H1 (cell line): Measurements from ENCODE around the gene ARPC4. TPM values are rescaled to one million over a fixed set of nuclear protein-coding genes. Genes with fewer than 3 reads are reported as not detected.

ENCODE experiments used
- CTCF ChIA-PET: fragments of 300-600 bp; sonication (Branson Sonifier 250); formaldehyde crosslinking; loops from one replicate; lab custom pipeline; 2021; ENCODE audit not compliant: partially characterized antibody; lab: Charles Lee
- POLR2A ChIA-PET: fragments of 300-600 bp; sonication (Branson Sonifier 250); formaldehyde crosslinking; loops from one replicate; lab custom pipeline; 2021; ENCODE audit warnings: inconsistent platforms; ENCODE audit not compliant: partially characterized antibody; lab: Charles Lee
- DNase-seq, 2 experiments: peaks; one replicate each; pipeline versions ENCODE4 v3.0.0 to v3.0.0-alpha.2; 2010 to 2022; ENCODE audit warnings: low spot score in 2 of 2, low read depth in 1 of 2, mixed read lengths in 1 of 2
- FAIRE-seq: peaks from 2 replicates; lab custom pipeline; 2011; peaks lifted over from hg19 to GRCh38; lab: Jason Lieb, UNC
- H2AFZ ChIP-seq: 2 replicates; pipeline ENCODE4 v1.8.1; 2012; ENCODE audit warnings: low read length, inconsistent platforms
- H2AK5ac ChIP-seq: 2 replicates; pipeline ENCODE4 v1.6.1; 2013; ENCODE audit warnings: low read depth, low read length
- H2BK120ac ChIP-seq: replicated peaks from 2 replicates; pipeline ENCODE3; 2013; ENCODE audit warnings: low read depth, low read length, inconsistent platforms
- H2BK12ac ChIP-seq: 2 replicates; pipeline ENCODE4 v1.6.1; 2013; ENCODE audit warnings: low read depth, low read length
- H2BK15ac ChIP-seq: 2 replicates; pipeline ENCODE4 v1.6.1; 2013; ENCODE audit warnings: low read length
- H2BK20ac ChIP-seq: 2 replicates; pipeline ENCODE4 v1.6.1; 2013; ENCODE audit warnings: low read length
- H2BK5ac ChIP-seq: 2 replicates; pipeline ENCODE4 v1.6.1; 2013; ENCODE audit warnings: low read depth, low read length
- H3K14ac ChIP-seq: 2 replicates; pipeline ENCODE4 v1.6.1; 2013; ENCODE audit warnings: inconsistent platforms; ENCODE audit not compliant: insufficient read length
- H3K18ac ChIP-seq: 2 replicates; pipeline ENCODE4 v1.6.1; 2013; ENCODE audit warnings: low read length; ENCODE audit errors: extremely low read depth
- H3K23ac ChIP-seq: 2 replicates; pipeline ENCODE4 v1.6.1; 2013; ENCODE audit warnings: inconsistent platforms; ENCODE audit not compliant: insufficient read length
- H3K23me2 ChIP-seq: 2 replicates; pipeline ENCODE4 v1.6.1; 2013; ENCODE audit warnings: low read depth, low read length
- H3K27ac ChIP-seq: 2 replicates; pipeline ENCODE4 v1.6.1; 2011; ENCODE audit warnings: low read depth, low read length, inconsistent platforms
- H3K27me3 ChIP-seq, 4 experiments: replicated peaks in 1 of 4; 1 replicate in 1 of 4; 2 replicates in 3 of 4; pipeline versions ENCODE4 v1.6.1 to v1.8.1; 2011 to 2013; ENCODE audit warnings: low read length in 3 of 4, mild to moderate bottlenecking in 3 of 4, inconsistent platforms in 2 of 4, mixed read lengths in 2 of 4, moderate library complexity in 1 of 4; ENCODE audit not compliant: control insufficient read depth in 3 of 4, insufficient read depth in 3 of 4; ENCODE audit errors: extremely low read depth in 1 of 4
- H3K36me3 ChIP-seq, 4 experiments: 2 replicates each; pipeline versions ENCODE4 v1.6.1 to v1.8.1; 2011 to 2013; ENCODE audit warnings: mild to moderate bottlenecking in 4 of 4, low read length in 3 of 4, moderate library complexity in 2 of 4, control low read depth in 1 of 4, inconsistent platforms in 1 of 4; ENCODE audit not compliant: insufficient read depth in 4 of 4, control insufficient read depth in 2 of 4
- H3K4ac ChIP-seq: replicated peaks from 2 replicates; pipeline ENCODE3; 2013; ENCODE audit warnings: low read length, low read depth, mixed read lengths, inconsistent platforms; ENCODE audit not compliant: insufficient read length
- H3K4me1 ChIP-seq, 4 experiments: replicated peaks in 1 of 4; 1 replicate in 1 of 4; 2 replicates in 3 of 4; pipeline versions ENCODE4 v1.6.1 to v1.8.1; 2011 to 2013; ENCODE audit warnings: low read length in 3 of 4, inconsistent platforms in 2 of 4, mixed read lengths in 1 of 4; ENCODE audit not compliant: insufficient read depth in 4 of 4, control insufficient read depth in 3 of 4
- H3K4me2 ChIP-seq, 2 experiments: 2 replicates each; pipeline versions ENCODE4 v1.6.1 to v1.8.1; 2011 to 2013; ENCODE audit warnings: low read depth in 2 of 2, low read length in 2 of 2, control low read depth in 1 of 2, inconsistent platforms in 1 of 2, mild to moderate bottlenecking in 1 of 2; ENCODE audit not compliant: insufficient read depth in 1 of 2
- H3K4me3 ChIP-seq, 4 experiments: fragments of 200-600, 300-600 bp in 1 of 4; sonication (generic), shearing (Covaris generic), sonication (Bioruptor Twin) in 1 of 4; 2 replicates each; pipeline versions ENCODE4 v1.5.1 to v1.8.1; 2011 to 2016; ENCODE audit warnings: low read length in 4 of 4, low read depth in 3 of 4, control low read depth in 2 of 4, inconsistent platforms in 2 of 4, mild to moderate bottlenecking in 2 of 4, mixed read lengths in 1 of 4, moderate library complexity in 1 of 4; ENCODE audit not compliant: insufficient read depth in 2 of 4; ENCODE audit errors: extremely low read depth in 1 of 4
- H3K56ac ChIP-seq: replicated peaks from 2 replicates; pipeline ENCODE3; 2013; ENCODE audit warnings: low read depth, mild to moderate bottlenecking, mixed read lengths, low read length, inconsistent platforms; ENCODE audit not compliant: insufficient read length
- H3K79me1 ChIP-seq: 2 replicates; pipeline ENCODE4 v1.6.1; 2013; ENCODE audit warnings: low read depth, low read length, control low read depth
- H3K79me2 ChIP-seq, 2 experiments: 2 replicates each; pipeline versions ENCODE4 v1.6.1 to v1.8.1; 2012 to 2013; ENCODE audit warnings: low read length in 2 of 2, mild to moderate bottlenecking in 2 of 2, inconsistent platforms in 1 of 2; ENCODE audit not compliant: insufficient read depth in 2 of 2, control insufficient read depth in 1 of 2
- H3K9ac ChIP-seq, 4 experiments: replicated peaks in 1 of 4; 1 replicate in 1 of 4; 2 replicates in 3 of 4; pipeline versions ENCODE4 v1.6.1 to v1.8.1; 2011 to 2013; ENCODE audit warnings: low read depth in 3 of 4, low read length in 3 of 4, control low read depth in 2 of 4, mild to moderate bottlenecking in 2 of 4, moderate library complexity in 2 of 4, inconsistent platforms in 1 of 4; ENCODE audit errors: extremely low read depth in 1 of 4
- H3K9me3 ChIP-seq, 2 experiments: 2 replicates each; pipeline versions ENCODE4 v1.6.1 to v1.8.1; 2012 to 2013; ENCODE audit warnings: mild to moderate bottlenecking in 2 of 2, moderate library complexity in 2 of 2, control low read depth in 1 of 2, inconsistent platforms in 1 of 2, low read depth in 1 of 2, low read length in 1 of 2, mixed read lengths in 1 of 2; ENCODE audit not compliant: insufficient read depth in 2 of 2
- H4K20me1 ChIP-seq, 2 experiments: replicated peaks in 1 of 2; 2 replicates each; pipeline versions ENCODE3 to v1.8.1; 2011 to 2013; ENCODE audit warnings: inconsistent platforms in 2 of 2, low read length in 2 of 2, mild to moderate bottlenecking in 1 of 2; ENCODE audit not compliant: insufficient read depth in 2 of 2, control insufficient read depth in 1 of 2
- H4K5ac ChIP-seq: 2 replicates; pipeline ENCODE4 v1.6.1; 2013; ENCODE audit warnings: low read length, low read depth, mixed read lengths, inconsistent platforms; ENCODE audit not compliant: insufficient read length
- H4K8ac ChIP-seq: 2 replicates; pipeline ENCODE4 v1.8.0; 2013; ENCODE audit warnings: mild to moderate bottlenecking, moderate library complexity, low read length, inconsistent platforms; ENCODE audit not compliant: insufficient read depth; ENCODE audit errors: extremely low read depth
- H4K91ac ChIP-seq: replicated peaks from 2 replicates; pipeline ENCODE3; 2013; ENCODE audit warnings: low read length, mixed read lengths, inconsistent platforms; ENCODE audit not compliant: insufficient read length
- CTCF ChIP-seq, 3 experiments: IDR thresholded peaks; 1 replicate in 2 of 3; 2 replicates in 1 of 3; pipeline versions ENCODE4 v1.5.1 to v1.6.1; 2011; ENCODE audit warnings: low read length in 3 of 3, mild to moderate bottlenecking in 3 of 3, inconsistent platforms in 2 of 3, low read depth in 1 of 3, moderate library complexity in 1 of 3; ENCODE audit not compliant: insufficient read depth in 1 of 3; ENCODE audit errors: control extremely low read depth in 1 of 3
- GABPA ChIP-seq: IDR thresholded peaks from 2 replicates; pipeline ENCODE4 v1.6.1; 2011; ENCODE audit warnings: mild to moderate bottlenecking, low read length, moderate library complexity, borderline replicate concordance; ENCODE audit not compliant: insufficient read depth
- KDM5A ChIP-seq: fragments of 200-600 bp; IDR thresholded peaks from 2 replicates; pipeline ENCODE4 v1.7.1; 2012; ENCODE audit warnings: mild to moderate bottlenecking, low read length, inconsistent platforms, mixed read lengths
- POLR2A ChIP-seq, 2 experiments: IDR thresholded peaks; 1 replicate in 1 of 2; 2 replicates in 1 of 2; pipeline ENCODE4 v1.6.1; 2011; ENCODE audit warnings: low read depth in 2 of 2, low read length in 2 of 2, mild to moderate bottlenecking in 2 of 2; ENCODE audit errors: control extremely low read depth in 1 of 2
- RAD21 ChIP-seq, 2 experiments: IDR thresholded peaks in 1 of 2; conservative IDR thresholded peaks in 1 of 2; 2 replicates each; pipeline ENCODE4 v1.6.1; 2011; ENCODE audit warnings: low read depth in 2 of 2, low read length in 2 of 2, improper control_type of control experiment in 1 of 2, inconsistent platforms in 1 of 2, mild to moderate bottlenecking in 1 of 2, moderate library complexity in 1 of 2
- RFX5 ChIP-seq: IDR thresholded peaks from 2 replicates; pipeline ENCODE4 v1.6.1; 2011; ENCODE audit warnings: low read depth, low read length, improper control_type of control experiment, borderline replicate concordance
- RXRA ChIP-seq: IDR thresholded peaks from 2 replicates; pipeline ENCODE4 v1.6.1; 2011; ENCODE audit warnings: low read depth, mild to moderate bottlenecking, low read length, moderate library complexity; ENCODE audit not compliant: insufficient read depth
- YY1 ChIP-seq: IDR thresholded peaks from 2 replicates; pipeline ENCODE4 v1.6.1; 2011; ENCODE audit warnings: low read depth, mild to moderate bottlenecking, low read length
- WGBS, 2 experiments: shearing (Covaris generic) in 1 of 2; methylation state at CpG; one replicate each; pipeline versions ENCODE4 v1.1.6 to v1.1.7; 2013 to 2015; ENCODE audit warnings: low lambda C conversion rate in 2 of 2, mixed read lengths in 2 of 2, inconsistent platforms in 1 of 2, low coverage in 1 of 2, missing lambda C conversion rate in 1 of 2; ENCODE audit not compliant: insufficient replicate concordance in 2 of 2, insufficient coverage in 1 of 2, insufficient read length in 1 of 2; ENCODE audit errors: extremely low coverage in 1 of 2, missing lambda C conversion rate in 1 of 2; 5-methylcytosine and 5-hydroxymethylcytosine counted together
- polyA plus RNA-seq, 7 experiments: library from polyadenylated mRNA; depleted of rRNA in 3 of 7; stranded (reverse) in 5 of 7; unstranded in 2 of 7; fragments of >200 nt in 5 of 7; fragments of 200-250 nt in 2 of 7; gene quantifications; 1 replicate in 5 of 7; 2 replicates in 1 of 7; 4 replicates in 1 of 7; pipeline versions ENCODE4 v1.2.1 to v1.2.3, GENCODE V29; 2011 to 2013; ENCODE audit warnings: missing spikeins in 2 of 7, mixed read lengths in 2 of 7
- total RNA-seq: library from RNA; stranded (reverse); fragmentation: NEBNext Ultra II Directional; extraction: Animal tissue kit (Norgen Biotek cat#: 25700); gene quantifications from 2 replicates; pipeline ENCODE4 v1.2.1, GENCODE V29; 2021

The ARPC4 gene
- total and polyA plus RNA-seq, 2 of the 8 experiments (the other 6 are each of a cell fraction or from before 2014, with no cell fraction given): 138 to 154 TPM

GRCh38 chr3:9786825-9787669, 5.8 kb upstream of the ARPC4 start:
- H2AFZ ChIP-seq: no peak overlapping the region
- no peak for FAIRE-seq
- peak in 1 of 2 experiments; percentile 55 for DNase-seq
- peak; percentile 80 for TF ChIP-seq YY1
- TF ChIP-seq RAD21 (IDR thresholded peaks at IDR 0.05 in 1 of 2, conservative IDR thresholded peaks at IDR 0.05 in 1 of 2; ENCODE audit: low read depth in 2 of 2, low read length in 2 of 2): peak in 1 of 2 experiments; percentile 31; a peak in 1 of 4 replicates
- TF ChIP-seq RFX5: no peak
- 0 out of 3 replicates have a peak, but pooled peaks of 1 of the 2 experiments have one; percentile 44 for TF ChIP-seq POLR2A (IDR thresholded peaks at IDR 0.05; ENCODE audit: control extremely low read depth in 1 of 2, low read depth in 2 of 2, low read length in 2 of 2)
- no peak for TF ChIP-seq RXRA
- TF ChIP-seq KDM5A: no peak
- peak; percentile 60 to 82 (median 71) for TF ChIP-seq CTCF (IDR thresholded peaks at IDR 0.05; ENCODE audit: control extremely low read depth in 1 of 3, insufficient read depth in 1 of 3, low read depth in 1 of 3, low read length in 3 of 3)
- TF ChIP-seq GABPA: no peak

More at GRCh38 chr3:9786825-9787669, 5.8 kb upstream of the ARPC4 start:
- Histone ChIP-seq H3K79me1 (peaks cover 5% of the 10 kb centered on the region), H3K23me2 (0 out of 2 replicates have a peak, but pooled peaks cover 3% of the 10 kb centered on the region), H2BK5ac (no peak overlapping the region), H4K5ac (no peak overlapping the region), H2BK20ac (no peak overlapping the region), H4K8ac (no peak overlapping the region), H3K56ac (no peak overlapping the region), H3K79me2 (peaks cover 0 to 5% of the 10 kb centered on the region in 2 experiments; a peak in 2 of 4 replicates), H3K4me3 (no peak overlapping the region), H3K18ac (no peak overlapping the region), H3K36me3 (peaks cover 6 to 60% (median 31%) of the 10 kb centered on the region in 4 experiments), H3K9me3 (no peaks in the 10 kb centered on the region), H4K20me1 (peaks cover 0 to 1% of the 10 kb centered on the region in 2 experiments), H4K91ac (no peak overlapping the region), H3K14ac (no peak overlapping the region), H3K4me2 (no peak overlapping the region), H3K23ac (no peak overlapping the region), H2BK12ac (no peak overlapping the region), H3K27me3 (no peaks in the 10 kb centered on the region), H3K9ac (no peak overlapping the region), H3K27ac (no peak overlapping the region), H2BK15ac (no peak overlapping the region), H2BK120ac (no peak overlapping the region), H3K4me1 (peaks cover 0 to 6% (median 0%) of the 10 kb centered on the region in 4 experiments; a peak in 2 of 7 replicates), H3K4ac (no peak overlapping the region), H2AK5ac (no peak overlapping the region)
- 85% methylated on average over 13 of the region's 13 CpGs; no CpG with 5 or more reads in 1 of the 2 experiments for WGBS, 2 experiments
- POLR2A ChIA-PET: interaction anchor here (1.3 to 2.3 kb wide), 2 partner anchors 11 to 28 kb away, joined by 3 to 10 read pairs; no protein-coding TSS in a partner anchor
- CTCF ChIA-PET: interaction anchor here (0.9 to 1.8 kb wide), 6 partner anchors 11 to 40 kb away, joined by 3 to 9 read pairs (median 3); no protein-coding TSS in a partner anchor
